HepG2 (cell line): ENCODE measurements around the gene TRAPPC3. TPM values are rescaled to one million over a fixed set of nuclear protein-coding genes. Genes with fewer than 3 reads are reported as not detected.

Source experiments
- ARID3A ChIP-seq: IDR thresholded peaks from 2 replicates; pipeline ENCODE4 v1.6.1; 2012; ENCODE audit warnings: low read depth, low read length, improper control_type of control experiment
- BCL6 ChIP-seq: IDR thresholded peaks from 2 replicates; pipeline ENCODE4 v1.6.1; 2016; ENCODE audit warnings: missing genetic modification reagents, missing compliant biosample characterization
- DRAP1 ChIP-seq: IDR thresholded peaks from 2 replicates; pipeline ENCODE4 v1.6.1; 2016; ENCODE audit warnings: missing genetic modification reagents, missing compliant biosample characterization
- HNRNPL ChIP-seq: fragments of 200-400 bp; formaldehyde crosslinking; IDR thresholded peaks from 2 replicates; pipeline ENCODE4 v1.6.1; 2017; ENCODE audit warnings: mild to moderate bottlenecking, low read depth, low read length
- JDP2 ChIP-seq: sonication (generic); formaldehyde crosslinking; IDR thresholded peaks from 2 replicates; pipeline ENCODE4 v1.8.1; 2022; ENCODE audit warnings: missing genetic modification reagents, borderline replicate concordance
- KMT2B ChIP-seq: IDR thresholded peaks from 2 replicates; pipeline ENCODE4 v1.6.1; 2016; ENCODE audit warnings: missing genetic modification reagents, missing compliant biosample characterization
- MAZ ChIP-seq, 2 experiments: sonication (generic) in 1 of 2; formaldehyde crosslinking in 1 of 2; IDR thresholded peaks; 2 replicates each; pipeline versions ENCODE4 v1.5.0 to v1.6.1; 2012 to 2020; ENCODE audit warnings: low read depth in 2 of 2, mild to moderate bottlenecking in 2 of 2, borderline replicate concordance in 1 of 2, improper control_type of control experiment in 1 of 2, low read length in 1 of 2, missing genetic modification reagents in 1 of 2, moderate library complexity in 1 of 2
- MXD4 ChIP-seq: IDR thresholded peaks from 2 replicates; pipeline ENCODE4 v1.6.1; 2016; ENCODE audit warnings: mild to moderate bottlenecking, missing biosample characterization, missing genetic modification reagents
- NFATC3 ChIP-seq: sonication (generic); formaldehyde crosslinking; IDR thresholded peaks from 2 replicates; pipeline ENCODE4 v1.5.1; 2020; ENCODE audit warnings: mild to moderate bottlenecking, missing genetic modification reagents
- NFE2L2 ChIP-seq: fragments of 150-350 bp; IDR thresholded peaks from 2 replicates; pipeline ENCODE4 v1.6.1; 2014; ENCODE audit warnings: low read length
- RXRB ChIP-seq: IDR thresholded peaks from 2 replicates; pipeline ENCODE4 v1.6.1; 2016; ENCODE audit warnings: borderline replicate concordance, missing genetic modification reagents, missing compliant biosample characterization
- SMARCE1 ChIP-seq: fragments of 450-650 bp; IDR thresholded peaks from 2 replicates; pipeline ENCODE4 v1.6.1; 2017; ENCODE audit warnings: borderline replicate concordance
- SPEN ChIP-seq: sonication (generic); formaldehyde crosslinking; IDR thresholded peaks from 2 replicates; pipeline ENCODE4 v1.5.1; 2020; ENCODE audit warnings: low read depth, mild to moderate bottlenecking, missing genetic modification reagents
- THAP7 ChIP-seq: sonication (generic); formaldehyde crosslinking; IDR thresholded peaks from 2 replicates; pipeline ENCODE4 v1.8.1; 2023; ENCODE audit warnings: mild to moderate bottlenecking, missing genetic modification reagents
- ZBTB21 ChIP-seq: sonication (generic); formaldehyde crosslinking; IDR thresholded peaks from 2 replicates; pipeline ENCODE4 v1.4.0; 2020; ENCODE audit warnings: missing genetic modification reagents
- ZBTB3 ChIP-seq: sonication (generic); formaldehyde crosslinking; IDR thresholded peaks from 2 replicates; pipeline ENCODE4 v1.4.0; 2020; ENCODE audit warnings: low read depth, mild to moderate bottlenecking, moderate library complexity, missing genetic modification reagents, borderline replicate concordance
- ZNF12 ChIP-seq: sonication (generic); formaldehyde crosslinking; IDR thresholded peaks from 2 replicates; pipeline ENCODE4 v1.5.0; 2020; ENCODE audit warnings: missing genetic modification reagents
- ZNF143 ChIP-seq: sonication (generic); formaldehyde crosslinking; IDR thresholded peaks from 2 replicates; pipeline ENCODE4 v1.4.0; 2020; ENCODE audit warnings: missing genetic modification reagents
- ZNF292 ChIP-seq: sonication (generic); formaldehyde crosslinking; IDR thresholded peaks from 2 replicates; pipeline ENCODE4 v1.8.1; 2022; ENCODE audit warnings: mild to moderate bottlenecking, low read depth, missing genetic modification reagents, borderline replicate concordance
- ZNF335 ChIP-seq: sonication (generic); formaldehyde crosslinking; IDR thresholded peaks from 2 replicates; pipeline ENCODE4 v1.4.0; 2020; ENCODE audit warnings: missing genetic modification reagents
- ZNF7 ChIP-seq: IDR thresholded peaks from 2 replicates; pipeline ENCODE4 v1.6.1; 2016; ENCODE audit warnings: missing biosample characterization, missing genetic modification reagents
- ZNF780A ChIP-seq: sonication (generic); formaldehyde crosslinking; IDR thresholded peaks from 2 replicates; pipeline ENCODE4 v1.8.0; 2022; ENCODE audit warnings: mild to moderate bottlenecking, missing genetic modification reagents, moderate library complexity
- ZNF879 ChIP-seq: sonication (generic); formaldehyde crosslinking; IDR thresholded peaks from 2 replicates; pipeline ENCODE4 v1.8.1; 2023; ENCODE audit warnings: missing genetic modification reagents
- ZSCAN20 ChIP-seq: sonication (generic); formaldehyde crosslinking; IDR thresholded peaks from 2 replicates; pipeline ENCODE4 v1.4.0; 2020; ENCODE audit warnings: missing genetic modification reagents, mild to moderate bottlenecking, borderline replicate concordance
- polyA plus RNA-seq, 8 experiments: library from polyadenylated mRNA; depleted of rRNA in 3 of 8; stranded (reverse) in 7 of 8; unstranded in 1 of 8; fragments of >200 nt; fragmentation: Illumina TruSeq in 4 of 8; extraction: Trizol in 4 of 8; gene quantifications; 2 replicates each; pipeline versions ENCODE4 v1.2.1 to v1.2.3, GENCODE V29; 2011 to 2016; ENCODE audit warnings: low read depth in 4 of 8, missing spikeins in 1 of 8, mixed read lengths in 1 of 8; ENCODE audit not compliant: insufficient read depth in 1 of 8
- total RNA-seq, 5 experiments: library from RNA; depleted of rRNA; stranded (reverse); fragments of >200 nt; fragmentation: Illumina TruSeq; extraction: Trizol; gene quantifications; 2 replicates each; pipeline ENCODE4 v1.2.3, GENCODE V29; 2016; ENCODE audit warnings: low read depth in 1 of 5
- TF ChIP-seq, protein P1 (sequence below): sonication (generic); formaldehyde crosslinking; IDR thresholded peaks from 2 replicates; pipeline ENCODE4 v1.4.0; 2020; ENCODE audit warnings: mild to moderate bottlenecking, low read depth, missing genetic modification reagents
- TF ChIP-seq, protein P2 (sequence below): IDR thresholded peaks from 2 replicates; pipeline ENCODE4 v1.6.1; 2018; ENCODE audit warnings: missing genetic modification reagents

Gene TRAPPC3
- total and polyA plus RNA-seq, 2 of the 13 experiments (the other 11 are each of a cell fraction or from before 2014, with no cell fraction given): 53.7 to 62.4 TPM

GRCh38 chr1:36187800-36188593 lies 38.7 kb upstream of the TRAPPC3 start (continued):
- no peak for TF ChIP-seq ZNF780A (CRISPR knock-in tag)
- TF ChIP-seq SPEN (CRISPR knock-in tag): no peak
- TF ChIP-seq SMARCE1: no peak
- no peak for TF ChIP-seq ZNF7 (CRISPR knock-in tag)
- peak; percentile 80 for TF ChIP-seq MXD4
- no peak; the same call in 1 of the 2 replicates for TF ChIP-seq BCL6 (CRISPR knock-in tag)
- no peak for TF ChIP-seq JDP2 (CRISPR knock-in tag)
- peak; percentile 59 for TF ChIP-seq RXRB (CRISPR knock-in tag)
- TF ChIP-seq ZNF335 (CRISPR knock-in tag): 0 out of 2 replicates have a peak, but pooled peaks have one; percentile 35
- no peak for TF ChIP-seq ZNF292 (CRISPR knock-in tag)
- TF ChIP-seq DRAP1 (CRISPR knock-in tag): peak; percentile 26; the same call in 1 of the 2 replicates
- no peak for TF ChIP-seq KMT2B (CRISPR knock-in tag)
- no peak for TF ChIP-seq ZNF12 (CRISPR knock-in tag)
- TF ChIP-seq ARID3A: no peak
- TF ChIP-seq NFE2L2: no peak
- TF ChIP-seq ZNF879 (CRISPR knock-in tag): no peak
- TF ChIP-seq MAZ (IDR thresholded peaks at IDR 0.05; ENCODE audit: borderline replicate concordance, low read depth, low read length): peak; percentile 14; the same call in 1 of the 2 replicates
- peak; percentile 56; the same call in 1 of the 2 replicates for TF ChIP-seq MAZ (CRISPR knock-in tag; IDR thresholded peaks at IDR 0.05; ENCODE audit: low read depth)
- no peak for TF ChIP-seq ZBTB21 (CRISPR knock-in tag)
- no peak for TF ChIP-seq ZSCAN20 (CRISPR knock-in tag)
- TF ChIP-seq, protein P1, sequence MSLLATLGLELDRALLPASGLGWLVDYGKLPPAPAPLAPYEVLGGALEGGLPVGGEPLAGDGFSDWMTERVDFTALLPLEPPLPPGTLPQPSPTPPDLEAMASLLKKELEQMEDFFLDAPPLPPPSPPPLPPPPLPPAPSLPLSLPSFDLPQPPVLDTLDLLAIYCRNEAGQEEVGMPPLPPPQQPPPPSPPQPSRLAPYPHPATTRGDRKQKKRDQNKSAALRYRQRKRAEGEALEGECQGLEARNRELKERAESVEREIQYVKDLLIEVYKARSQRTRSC (CRISPR knock-in tag): no peak
- TF ChIP-seq HNRNPL: peak; percentile 68; the same call in 1 of the 2 replicates
- TF ChIP-seq THAP7 (CRISPR knock-in tag): no peak
- no peak for TF ChIP-seq ZBTB3 (CRISPR knock-in tag)
- TF ChIP-seq ZNF143 (CRISPR knock-in tag): peak; percentile 69; the same call in 1 of the 2 replicates
- TF ChIP-seq, protein P2, sequence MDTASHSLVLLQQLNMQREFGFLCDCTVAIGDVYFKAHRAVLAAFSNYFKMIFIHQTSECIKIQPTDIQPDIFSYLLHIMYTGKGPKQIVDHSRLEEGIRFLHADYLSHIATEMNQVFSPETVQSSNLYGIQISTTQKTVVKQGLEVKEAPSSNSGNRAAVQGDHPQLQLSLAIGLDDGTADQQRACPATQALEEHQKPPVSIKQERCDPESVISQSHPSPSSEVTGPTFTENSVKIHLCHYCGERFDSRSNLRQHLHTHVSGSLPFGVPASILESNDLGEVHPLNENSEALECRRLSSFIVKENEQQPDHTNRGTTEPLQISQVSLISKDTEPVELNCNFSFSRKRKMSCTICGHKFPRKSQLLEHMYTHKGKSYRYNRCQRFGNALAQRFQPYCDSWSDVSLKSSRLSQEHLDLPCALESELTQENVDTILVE (CRISPR knock-in tag): 0 out of 2 replicates have a peak, but pooled peaks have one; percentile 41
- TF ChIP-seq NFATC3 (CRISPR knock-in tag): no peak
